Breast epithelium (tissue), 3 donors: ENCODE data around the gene ELMO1.

Experiments
- POLR2A ChIP-seq: fragments of 450-650 bp; IDR thresholded peaks from one replicate; pipeline ENCODE4 v1.6.1; 2016; ENCODE audit warnings: antibody characterized with exemption, mild to moderate bottlenecking, moderate library complexity
- POLR2AphosphoS5 ChIP-seq, 3 donors: sonication (generic); formaldehyde crosslinking; IDR thresholded peaks; one replicate each; pipeline ENCODE4 v1.6.1; 2017; ENCODE audit warnings: antibody characterized with exemption in 3 of 3

- no peak for TF ChIP-seq POLR2A
- TF ChIP-seq POLR2AphosphoS5 (IDR thresholded peaks at IDR 0.05): no peak
These were observed 112.4 kb downstream of the ELMO1 start for GRCh38 chr7:37336259-37336658.
